Measurements from ENCODE around the gene FAM163B.

Gene FAM163B

DNA sequence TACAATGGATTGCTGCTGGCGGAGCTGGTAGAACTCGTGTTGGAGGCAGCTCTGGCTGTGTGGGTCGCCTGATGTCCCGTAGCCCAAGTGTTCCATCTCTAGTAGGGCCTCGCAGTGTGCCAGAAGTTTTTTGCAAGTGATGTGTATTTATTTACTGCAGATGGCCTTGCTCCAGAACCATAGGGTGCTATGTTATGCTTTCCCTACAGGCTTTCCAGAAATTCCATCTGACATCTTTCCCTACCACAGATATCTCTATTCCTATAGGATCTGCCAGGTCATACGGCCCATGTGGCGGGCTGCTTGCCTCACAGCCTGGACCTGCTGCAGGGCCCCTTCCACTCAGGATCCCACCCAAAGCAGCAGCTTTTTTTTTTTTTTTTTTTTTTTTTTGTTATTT, 57.7 kb downstream of the FAM163B start:
- no peaks in the 10 kb centered on the region for H3K9me3 ChIP-seq (ENCODE audit: control insufficient read depth in 1 of 2, low read length in 2 of 2)
- no peaks in the 10 kb centered on the region for H3K36me3 ChIP-seq (ENCODE audit: control insufficient read depth in 1 of 2, insufficient read depth in 2 of 2, low read length in 2 of 2)
- H3K27ac ChIP-seq (ENCODE audit: low read depth, low read length) = no peak overlapping the region
- H3K27me3 ChIP-seq (ENCODE audit: control insufficient read depth in 1 of 2, insufficient read depth in 2 of 2, low read length in 2 of 2) = no peaks in the 10 kb centered on the region
- H3K4me3 ChIP-seq (ENCODE audit: low read depth in 1 of 2, low read length in 2 of 2) = no peak overlapping the region
- H3K4me1 ChIP-seq (ENCODE audit: control insufficient read depth in 1 of 2, insufficient read depth in 2 of 2, low read length in 2 of 2) = no peaks in the 10 kb centered on the region
- no peak overlapping the region for H3K9ac ChIP-seq (ENCODE audit: low read depth in 1 of 2, low read length in 2 of 2)

DNA sequence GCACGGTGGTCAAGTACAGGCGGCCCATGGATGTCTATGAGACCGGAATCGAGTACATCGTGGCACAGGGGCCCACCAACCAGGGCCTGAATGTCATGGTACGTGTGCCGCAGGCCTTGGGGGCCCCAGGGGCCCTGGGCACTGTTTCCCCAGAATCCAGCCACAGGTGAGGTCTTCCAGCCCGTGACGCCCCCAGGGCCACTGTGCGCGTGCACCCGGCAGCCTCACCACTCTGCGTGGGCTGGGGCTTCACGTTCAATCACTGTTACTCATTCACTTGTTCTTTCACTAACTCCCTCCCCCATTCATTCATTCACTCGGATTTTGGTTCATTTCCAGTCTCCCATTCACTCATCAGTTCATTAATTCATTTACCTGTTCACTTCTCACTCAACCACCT, 62.1 kb downstream of the FAM163B start:
- Histone ChIP-seq H3K27me3 (ENCODE audit: control insufficient read depth in 1 of 2, insufficient read depth in 2 of 2, low read length in 2 of 2) (no peaks in the 10 kb centered on the region), H3K36me3 (ENCODE audit: control insufficient read depth in 1 of 2, insufficient read depth in 2 of 2, low read length in 2 of 2) (no peaks in the 10 kb centered on the region), H3K27ac (ENCODE audit: low read depth, low read length) (no peak overlapping the region), H3K9me3 (ENCODE audit: control insufficient read depth in 1 of 2, low read length in 2 of 2) (no peaks in the 10 kb centered on the region), H3K4me3 (ENCODE audit: low read depth in 1 of 2, low read length in 2 of 2) (no peak overlapping the region), H3K4me1 (ENCODE audit: control insufficient read depth in 1 of 2, insufficient read depth in 2 of 2, low read length in 2 of 2) (no peaks in the 10 kb centered on the region), H3K9ac (ENCODE audit: low read depth in 1 of 2, low read length in 2 of 2) (no peak overlapping the region)

DNA sequence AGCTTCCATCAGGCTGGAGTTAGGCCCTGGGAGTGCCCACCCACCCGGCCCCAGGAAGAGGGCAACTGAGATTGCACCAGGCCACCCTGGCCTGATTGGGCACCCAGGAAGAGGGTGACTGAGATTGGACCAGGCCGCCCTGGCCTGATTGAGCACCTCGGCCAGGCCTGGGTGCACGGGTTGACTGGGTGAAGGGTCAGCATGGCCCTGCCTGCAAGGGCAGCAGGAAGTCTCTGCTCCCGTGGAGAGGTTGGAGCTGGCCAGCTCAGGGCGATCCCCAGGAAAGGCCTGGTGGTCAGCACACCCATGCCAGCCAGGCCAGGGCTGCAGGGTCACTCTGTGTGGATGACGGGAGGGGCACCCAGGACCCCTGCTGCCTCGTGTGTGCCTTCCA, 62.9 kb downstream of the FAM163B start:
- Histone ChIP-seq H3K9me3 (ENCODE audit: control insufficient read depth in 1 of 2, low read length in 2 of 2) (no peaks in the 10 kb centered on the region), H3K4me3 (ENCODE audit: low read depth in 1 of 2, low read length in 2 of 2) (no peak overlapping the region), H3K27ac (ENCODE audit: low read depth, low read length) (no peak overlapping the region), H3K36me3 (ENCODE audit: control insufficient read depth in 1 of 2, insufficient read depth in 2 of 2, low read length in 2 of 2) (no peaks in the 10 kb centered on the region), H3K9ac (ENCODE audit: low read depth in 1 of 2, low read length in 2 of 2) (no peak overlapping the region), H3K4me1 (ENCODE audit: control insufficient read depth in 1 of 2, insufficient read depth in 2 of 2, low read length in 2 of 2) (no peaks in the 10 kb centered on the region), H3K27me3 (ENCODE audit: control insufficient read depth in 1 of 2, insufficient read depth in 2 of 2, low read length in 2 of 2) (no peaks in the 10 kb centered on the region)

DNA sequence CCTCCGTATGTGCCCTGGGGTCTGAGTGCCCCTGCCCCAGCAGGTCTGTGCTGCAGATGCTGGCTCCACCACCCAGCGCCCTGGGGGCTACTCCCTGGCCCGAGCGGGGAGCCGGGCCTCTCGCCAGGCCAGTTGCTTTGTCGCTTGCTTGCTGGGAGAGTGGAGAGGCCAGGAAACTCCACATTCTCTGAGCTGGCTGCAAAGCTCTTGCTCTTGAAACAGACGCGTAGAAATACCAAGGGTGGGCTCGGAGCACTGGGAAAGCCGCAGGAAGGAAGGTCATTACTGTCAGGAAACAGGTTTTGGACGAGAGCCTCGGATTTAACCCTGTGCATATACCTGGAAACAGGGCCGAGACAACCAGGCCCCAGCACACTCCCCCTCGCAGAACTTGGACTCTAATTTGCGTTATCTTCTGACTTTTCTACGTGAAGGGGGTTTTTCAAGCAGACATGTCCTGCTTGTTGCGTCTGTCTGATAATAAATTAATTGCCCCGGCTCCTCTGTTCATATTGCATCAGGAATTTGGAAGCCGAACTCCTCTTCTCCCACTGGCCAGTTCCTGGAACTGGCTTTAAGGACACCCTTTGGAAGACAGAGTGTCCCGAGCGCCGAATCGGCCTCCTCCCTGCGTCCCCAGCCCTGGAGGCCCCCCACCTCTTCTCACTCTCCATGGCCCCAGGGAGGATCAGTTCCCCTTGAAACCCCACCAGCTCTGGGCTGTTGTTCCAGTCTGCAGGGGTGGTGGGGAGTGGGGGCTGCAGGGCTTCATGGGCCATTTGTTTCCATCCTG, 63.5 kb downstream of the FAM163B start:
- no peaks in the 10 kb centered on the region for H3K4me1 ChIP-seq (ENCODE audit: control insufficient read depth in 1 of 2, insufficient read depth in 2 of 2, low read length in 2 of 2)
- no peak overlapping the region for H3K4me3 ChIP-seq (ENCODE audit: low read depth in 1 of 2, low read length in 2 of 2)
- H3K27ac ChIP-seq (ENCODE audit: low read depth, low read length) = no peak overlapping the region
- H3K9me3 ChIP-seq (ENCODE audit: control insufficient read depth in 1 of 2, low read length in 2 of 2) = no peaks in the 10 kb centered on the region
- no peak overlapping the region for H3K9ac ChIP-seq (ENCODE audit: low read depth in 1 of 2, low read length in 2 of 2)
- no peaks in the 10 kb centered on the region for H3K27me3 ChIP-seq (ENCODE audit: control insufficient read depth in 1 of 2, insufficient read depth in 2 of 2, low read length in 2 of 2)
- H3K36me3 ChIP-seq (ENCODE audit: control insufficient read depth in 1 of 2, insufficient read depth in 2 of 2, low read length in 2 of 2) = no peaks in the 10 kb centered on the region

DNA sequence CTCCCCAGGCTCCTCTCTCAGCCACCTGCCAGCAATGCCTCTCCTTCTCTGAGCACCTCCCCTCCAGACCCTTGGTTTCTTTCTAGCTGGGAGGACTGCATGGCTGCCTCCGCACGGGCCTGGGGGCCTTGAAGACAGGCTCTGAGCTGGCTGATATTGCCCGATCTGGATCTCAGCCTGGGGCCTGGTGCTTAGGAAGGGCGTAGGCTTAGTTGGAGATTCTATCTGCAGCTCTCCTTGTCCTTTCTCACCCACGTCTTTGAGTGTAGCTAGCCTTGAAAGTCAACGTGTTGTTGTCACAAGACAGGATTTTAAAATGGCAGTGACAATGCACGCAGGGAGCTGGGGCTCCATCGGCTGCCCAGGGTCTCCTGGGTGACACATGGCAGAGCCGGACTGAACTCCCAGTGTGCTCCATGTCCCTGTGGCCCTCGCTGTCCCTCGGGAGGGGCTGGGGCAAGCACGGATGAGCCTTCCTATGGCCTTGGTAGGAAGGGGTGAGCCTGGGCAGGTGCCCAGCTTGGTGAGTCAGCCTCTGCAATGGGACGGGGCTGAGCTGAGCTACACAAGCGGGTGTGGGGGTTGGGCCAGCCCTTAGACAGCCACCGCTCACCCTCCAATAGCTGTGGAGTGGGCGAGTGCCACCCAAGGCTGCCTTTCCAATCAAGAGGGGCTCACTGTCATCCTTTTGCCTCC, 65.3 kb downstream of the FAM163B start:
- Histone ChIP-seq H3K27ac (ENCODE audit: low read depth, low read length) (no peak overlapping the region), H3K4me1 (ENCODE audit: control insufficient read depth in 1 of 2, insufficient read depth in 2 of 2, low read length in 2 of 2) (peaks cover 4 to 8% of the 10 kb centered on the region in 2 donors), H3K9ac (ENCODE audit: low read depth in 1 of 2, low read length in 2 of 2) (no peak overlapping the region), H3K4me3 (ENCODE audit: low read depth in 1 of 2, low read length in 2 of 2) (no peak overlapping the region), H3K27me3 (ENCODE audit: control insufficient read depth in 1 of 2, insufficient read depth in 2 of 2, low read length in 2 of 2) (peaks cover 0 to 10% of the 10 kb centered on the region in 2 donors), H3K36me3 (ENCODE audit: control insufficient read depth in 1 of 2, insufficient read depth in 2 of 2, low read length in 2 of 2) (no peaks in the 10 kb centered on the region), H3K9me3 (ENCODE audit: control insufficient read depth in 1 of 2, low read length in 2 of 2) (no peaks in the 10 kb centered on the region)

DNA sequence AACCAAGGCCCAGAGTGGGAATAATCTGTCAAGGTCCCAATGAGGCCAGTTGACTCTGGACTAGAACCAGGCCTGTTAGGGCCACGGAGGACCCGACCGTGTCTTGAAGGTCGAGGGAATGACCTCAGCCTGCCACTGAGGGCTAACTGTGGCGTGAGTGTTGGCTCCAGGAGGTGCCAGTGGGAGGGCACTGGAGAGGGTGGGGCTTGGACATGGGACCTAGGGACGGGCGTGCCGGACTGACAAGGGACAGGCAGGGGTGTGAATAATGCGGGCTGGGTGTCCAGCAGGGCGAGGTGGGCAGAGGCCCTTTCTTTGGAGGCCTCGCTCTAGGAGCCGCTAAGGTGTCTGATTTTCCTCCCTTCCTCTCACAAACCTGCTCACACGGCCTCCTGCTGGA, 67.2 kb downstream of the FAM163B start:
- H3K4me1 ChIP-seq (ENCODE audit: control insufficient read depth in 1 of 2, insufficient read depth in 2 of 2, low read length in 2 of 2) = peaks cover 5 to 10% of the 10 kb centered on the region in 2 donors
- H3K9me3 ChIP-seq (ENCODE audit: control insufficient read depth in 1 of 2, low read length in 2 of 2) = no peaks in the 10 kb centered on the region
- peaks cover 0 to 11% of the 10 kb centered on the region in 2 donors for H3K27me3 ChIP-seq (ENCODE audit: control insufficient read depth in 1 of 2, insufficient read depth in 2 of 2, low read length in 2 of 2)
- H3K36me3 ChIP-seq (ENCODE audit: control insufficient read depth in 1 of 2, insufficient read depth in 2 of 2, low read length in 2 of 2) = no peaks in the 10 kb centered on the region
- H3K9ac ChIP-seq (ENCODE audit: low read depth in 1 of 2, low read length in 2 of 2) = no peak overlapping the region
- H3K4me3 ChIP-seq (ENCODE audit: low read depth in 1 of 2, low read length in 2 of 2) = no peak overlapping the region
- no peak overlapping the region for H3K27ac ChIP-seq (ENCODE audit: low read depth, low read length)

DNA sequence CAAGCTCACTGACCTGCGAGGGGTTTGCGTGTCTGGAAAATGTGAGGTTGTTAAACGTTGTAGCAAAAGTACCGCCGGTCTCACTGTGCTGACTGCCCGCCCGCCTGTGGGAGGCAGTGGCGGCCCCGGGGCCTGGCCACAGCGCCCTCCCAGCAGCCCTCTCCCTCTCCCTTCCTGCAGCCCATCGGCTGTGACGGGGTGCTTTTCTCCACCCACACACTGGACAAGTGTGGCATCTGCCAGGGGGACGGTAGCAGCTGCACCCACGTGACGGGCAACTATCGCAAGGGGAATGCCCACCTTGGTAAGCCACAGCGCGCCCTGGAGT, 68.5 kb downstream of the FAM163B start:
- H3K9ac ChIP-seq (ENCODE audit: low read depth in 1 of 2, low read length in 2 of 2) = no peak overlapping the region
- peaks cover 5 to 10% of the 10 kb centered on the region in 2 donors for H3K4me1 ChIP-seq (ENCODE audit: control insufficient read depth in 1 of 2, insufficient read depth in 2 of 2, low read length in 2 of 2)
- no peak overlapping the region for H3K4me3 ChIP-seq (ENCODE audit: low read depth in 1 of 2, low read length in 2 of 2)
- H3K27ac ChIP-seq (ENCODE audit: low read depth, low read length) = no peak overlapping the region
- no peaks in the 10 kb centered on the region for H3K36me3 ChIP-seq (ENCODE audit: control insufficient read depth in 1 of 2, insufficient read depth in 2 of 2, low read length in 2 of 2)
- H3K9me3 ChIP-seq (ENCODE audit: control insufficient read depth in 1 of 2, low read length in 2 of 2) = no peaks in the 10 kb centered on the region
- H3K27me3 ChIP-seq (ENCODE audit: control insufficient read depth in 1 of 2, insufficient read depth in 2 of 2, low read length in 2 of 2) = peaks cover 0 to 16% of the 10 kb centered on the region in 2 donors

DNA sequence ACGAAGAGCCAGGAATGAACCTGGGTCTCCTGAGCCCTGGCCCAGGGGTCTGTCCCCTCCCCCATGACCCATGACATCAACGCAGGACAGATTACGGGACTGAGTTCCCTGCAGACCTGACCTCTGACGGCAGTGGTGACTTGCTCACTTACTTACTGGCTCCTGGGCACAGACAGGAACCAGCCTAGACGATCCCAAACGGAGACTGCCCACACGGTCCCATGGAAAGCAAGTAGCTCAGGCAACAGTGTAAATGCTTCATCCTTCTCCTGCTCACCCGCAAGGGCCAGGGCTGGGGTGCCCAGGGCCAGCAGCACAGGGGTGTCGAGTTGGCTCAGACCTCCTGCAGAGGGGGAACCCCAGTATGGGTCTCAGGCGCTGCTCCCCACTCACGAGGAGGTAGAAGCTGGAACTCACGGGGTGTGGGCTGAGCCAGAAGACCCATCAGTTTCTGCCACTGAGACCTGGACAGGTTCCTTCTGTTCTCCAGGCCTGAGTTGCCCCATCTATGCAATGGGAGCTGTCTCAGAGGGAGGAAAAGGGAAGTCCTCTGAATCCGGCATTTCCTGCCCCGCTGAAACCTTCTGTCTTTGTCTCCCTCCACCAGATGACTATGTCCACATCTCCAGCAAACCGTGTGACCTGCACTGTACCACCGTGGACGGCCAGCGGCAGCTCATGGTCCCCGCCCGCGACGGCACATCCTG, 69.0 kb downstream of the FAM163B start:
- peaks cover 5 to 10% of the 10 kb centered on the region in 2 donors for H3K4me1 ChIP-seq (ENCODE audit: control insufficient read depth in 1 of 2, insufficient read depth in 2 of 2, low read length in 2 of 2)
- peaks cover 0 to 17% of the 10 kb centered on the region in 2 donors for H3K27me3 ChIP-seq (ENCODE audit: control insufficient read depth in 1 of 2, insufficient read depth in 2 of 2, low read length in 2 of 2)
- no peak overlapping the region for H3K9ac ChIP-seq (ENCODE audit: low read depth in 1 of 2, low read length in 2 of 2)
- no peaks in the 10 kb centered on the region for H3K36me3 ChIP-seq (ENCODE audit: control insufficient read depth in 1 of 2, insufficient read depth in 2 of 2, low read length in 2 of 2)
- H3K9me3 ChIP-seq (ENCODE audit: control insufficient read depth in 1 of 2, low read length in 2 of 2) = no peaks in the 10 kb centered on the region
- no peak overlapping the region for H3K4me3 ChIP-seq (ENCODE audit: low read depth in 1 of 2, low read length in 2 of 2)
- H3K27ac ChIP-seq (ENCODE audit: low read depth, low read length) = no peak overlapping the region

DNA sequence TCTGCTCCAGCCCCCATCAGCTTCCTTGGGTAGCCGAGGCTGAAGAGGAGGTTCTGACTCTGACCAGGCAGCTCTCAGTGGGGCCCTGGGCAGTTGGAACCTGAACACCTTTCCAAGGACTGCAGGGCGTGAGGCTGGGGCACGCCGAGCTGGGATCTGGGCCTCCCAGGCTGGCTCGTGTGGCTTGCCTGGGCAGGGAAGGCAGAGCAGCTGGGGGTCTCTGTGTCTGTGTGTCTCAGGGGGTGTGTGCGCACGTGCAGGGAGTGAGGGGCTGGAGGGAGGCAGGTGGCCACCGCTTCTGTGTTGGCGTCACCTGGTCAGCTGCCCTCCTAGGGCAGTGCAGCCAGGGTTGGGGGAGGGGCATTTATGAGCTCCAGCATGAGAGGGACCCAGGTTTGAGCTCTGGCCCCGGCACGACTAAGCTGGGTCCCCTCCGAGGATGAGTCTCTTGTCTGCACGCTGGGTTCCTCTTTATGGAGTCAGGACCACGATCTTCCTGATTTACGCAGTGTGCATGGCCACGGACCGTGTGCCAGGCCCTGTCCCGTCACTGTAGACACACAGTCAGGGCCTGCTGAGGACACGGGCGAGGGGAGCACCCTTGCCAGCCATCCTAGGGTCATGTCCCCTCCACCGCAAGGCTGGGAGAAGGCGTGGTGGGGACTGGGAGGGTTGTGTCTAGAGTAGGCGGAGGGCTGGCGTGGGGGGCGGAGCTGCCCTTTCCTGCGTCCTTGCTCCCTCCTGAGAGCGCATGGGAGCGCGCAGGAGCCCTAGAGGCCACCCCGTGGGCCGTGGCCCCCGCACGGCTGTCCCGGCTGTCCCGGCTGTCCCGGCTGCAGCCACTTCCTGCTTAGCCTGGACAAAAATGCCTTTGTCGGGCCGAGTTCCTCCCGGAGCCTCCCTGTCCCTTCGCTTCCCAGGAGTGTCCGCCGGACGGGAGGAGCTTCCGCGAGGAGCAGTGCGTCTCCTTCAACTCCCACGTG, 70.0 kb downstream of the FAM163B start:
- Histone ChIP-seq H3K27ac (ENCODE audit: low read depth, low read length) (no peak overlapping the region), H3K9me3 (ENCODE audit: control insufficient read depth in 1 of 2, low read length in 2 of 2) (no peaks in the 10 kb centered on the region), H3K27me3 (ENCODE audit: control insufficient read depth in 1 of 2, insufficient read depth in 2 of 2, low read length in 2 of 2) (peaks cover 1 to 22% of the 10 kb centered on the region in 2 donors), H3K36me3 (ENCODE audit: control insufficient read depth in 1 of 2, insufficient read depth in 2 of 2, low read length in 2 of 2) (no peaks in the 10 kb centered on the region), H3K4me3 (ENCODE audit: low read depth in 1 of 2, low read length in 2 of 2) (peak overlapping the region; percentile 28 to 35), H3K9ac (ENCODE audit: low read depth in 1 of 2, low read length in 2 of 2) (no peak overlapping the region), H3K4me1 (ENCODE audit: control insufficient read depth in 1 of 2, insufficient read depth in 2 of 2, low read length in 2 of 2) (peaks cover 5 to 10% of the 10 kb centered on the region in 2 donors)
